Measurements from ENCODE around the gene ARRB1. TPM values are rescaled to one million over a fixed set of nuclear protein-coding genes. Genes with fewer than 3 reads are reported as not detected.
"Not testable (repeated sequence)": the region's sequence is repeated elsewhere in the genome, so short reads cannot be mapped to it uniquely, and the experiment has no call there.

ARRB1 gene
- total and polyA plus RNA-seq, 2 experiments from 2014 or later: 4.5 to 10.7 TPM

DNA sequence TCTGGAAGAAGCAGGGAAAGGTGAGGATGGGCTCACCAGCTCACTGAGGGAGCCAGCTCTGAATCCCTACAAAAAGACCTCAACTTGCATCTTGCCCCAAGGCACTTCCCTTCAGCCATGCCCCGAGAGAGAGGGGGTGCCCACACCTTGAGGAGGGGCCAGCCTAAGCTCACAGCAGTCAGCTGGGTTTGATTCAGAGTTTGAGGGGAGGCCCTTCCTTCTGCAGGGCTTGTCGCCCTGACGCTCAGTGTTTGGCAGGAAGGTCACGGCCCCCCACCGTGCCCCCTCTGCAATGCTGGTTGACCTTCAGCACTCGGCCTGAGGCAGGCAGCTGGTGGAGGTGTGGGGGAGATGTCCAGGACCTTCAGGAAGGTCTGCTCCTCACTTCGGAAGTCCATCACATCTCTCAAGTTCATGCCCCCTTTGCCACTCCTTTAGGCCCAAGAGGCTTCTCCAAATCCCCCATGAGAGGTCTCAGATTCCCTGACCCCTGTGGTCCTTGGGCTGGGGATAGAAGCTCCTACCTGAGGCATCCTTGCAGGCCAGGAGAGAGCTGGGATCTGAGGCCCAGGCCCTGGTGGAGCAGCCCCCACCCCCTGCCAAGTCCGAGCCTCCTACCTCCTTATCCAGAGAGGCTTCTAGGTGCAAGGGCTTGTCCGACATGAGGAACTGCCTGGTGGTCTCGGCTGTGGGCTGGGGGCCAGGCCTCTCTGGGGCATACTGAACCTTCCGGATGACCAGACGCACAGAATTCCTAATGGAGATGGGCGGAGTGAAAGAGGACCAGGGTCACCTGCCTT is 73.3 kb downstream of the ARRB1 start:
- no peak for DNase-seq (ENCODE audit: low read depth in 1 of 2, low spot score in 1 of 2)
- Histone ChIP-seq H3K4me3 (no peak overlapping the region), H3K27me3 (no peaks in the 10 kb centered on the region), H3K9me3 (ENCODE audit: low read depth) (no peaks in the 10 kb centered on the region), H3K27ac (no peak overlapping the region), H3K36me3 (no peaks in the 10 kb centered on the region), H3K4me1 (ENCODE audit: low read depth) (no peaks in the 10 kb centered on the region)
- no peak for TF ChIP-seq CTCF (IDR thresholded peaks at IDR 0.05; ENCODE audit: low read depth, low read length)

DNA sequence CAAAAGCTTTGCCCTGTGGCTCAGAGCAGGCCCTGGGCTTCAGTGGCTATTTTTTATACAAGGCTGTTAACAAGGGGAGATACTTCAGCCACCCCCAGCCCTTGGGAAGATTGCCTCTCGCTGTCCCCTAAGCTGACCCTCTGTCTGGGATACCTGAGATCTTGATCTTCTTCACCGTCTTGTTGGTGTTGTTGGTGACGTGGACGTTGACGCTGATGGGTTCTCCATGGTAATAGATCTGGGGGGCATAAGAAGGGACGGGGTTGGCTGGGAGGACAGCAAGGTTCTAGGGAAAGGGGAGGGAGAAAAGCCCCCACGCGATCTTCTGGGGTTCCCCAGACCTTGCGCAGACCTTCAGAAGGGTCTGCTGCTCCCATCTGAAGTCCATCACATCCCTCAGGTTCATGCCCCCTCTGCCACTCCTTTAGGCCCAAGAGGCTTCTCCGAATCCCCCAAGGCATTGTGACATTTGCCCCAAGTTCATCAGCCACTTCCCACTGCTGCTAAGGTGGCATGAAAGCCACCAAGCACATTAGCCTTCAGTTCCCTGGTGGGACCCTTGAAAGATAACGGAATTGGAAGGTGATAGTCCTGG is 74.2 kb downstream of the ARRB1 start:
- no peak for TF ChIP-seq CTCF (IDR thresholded peaks at IDR 0.05; ENCODE audit: low read depth, low read length)
- Histone ChIP-seq H3K9me3 (ENCODE audit: low read depth) (no peaks in the 10 kb centered on the region), H3K27ac (no peak overlapping the region), H3K36me3 (no peaks in the 10 kb centered on the region), H3K27me3 (no peaks in the 10 kb centered on the region), H3K4me1 (ENCODE audit: low read depth) (no peaks in the 10 kb centered on the region), H3K4me3 (no peak overlapping the region)
- no peak for DNase-seq (ENCODE audit: low read depth in 1 of 2, low spot score in 1 of 2)

DNA sequence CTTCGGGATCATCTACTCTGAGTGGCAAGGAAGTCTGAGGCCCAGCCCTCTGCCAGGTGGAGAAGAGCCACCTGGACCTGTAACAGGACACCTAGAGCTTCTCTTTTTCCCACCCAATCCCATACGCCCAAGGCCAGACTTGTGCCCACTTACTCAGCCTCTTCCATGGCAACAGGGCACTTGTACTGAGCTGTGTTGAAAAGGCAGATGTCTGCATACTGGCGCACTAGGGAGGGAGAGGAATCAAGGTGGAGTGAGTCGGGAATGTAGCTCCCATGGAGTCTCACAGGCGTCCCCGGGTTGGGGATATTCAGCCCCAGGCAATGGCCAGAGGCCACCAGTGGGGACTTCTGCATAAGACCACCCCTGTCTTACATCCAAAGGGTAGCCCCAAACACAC is 74.8 kb downstream of the ARRB1 start:
- no peak overlapping the region for H3K27ac ChIP-seq
- H3K4me3 ChIP-seq: no peak overlapping the region
- DNase-seq (ENCODE audit: low read depth in 1 of 2, low spot score in 1 of 2): no peak
- no peak for TF ChIP-seq CTCF (IDR thresholded peaks at IDR 0.05; ENCODE audit: low read depth, low read length)
- H3K27me3 ChIP-seq: no peaks in the 10 kb centered on the region
- no peaks in the 10 kb centered on the region for H3K36me3 ChIP-seq
- H3K9me3 ChIP-seq (ENCODE audit: low read depth): no peaks in the 10 kb centered on the region
- H3K4me1 ChIP-seq (ENCODE audit: low read depth): no peaks in the 10 kb centered on the region

DNA sequence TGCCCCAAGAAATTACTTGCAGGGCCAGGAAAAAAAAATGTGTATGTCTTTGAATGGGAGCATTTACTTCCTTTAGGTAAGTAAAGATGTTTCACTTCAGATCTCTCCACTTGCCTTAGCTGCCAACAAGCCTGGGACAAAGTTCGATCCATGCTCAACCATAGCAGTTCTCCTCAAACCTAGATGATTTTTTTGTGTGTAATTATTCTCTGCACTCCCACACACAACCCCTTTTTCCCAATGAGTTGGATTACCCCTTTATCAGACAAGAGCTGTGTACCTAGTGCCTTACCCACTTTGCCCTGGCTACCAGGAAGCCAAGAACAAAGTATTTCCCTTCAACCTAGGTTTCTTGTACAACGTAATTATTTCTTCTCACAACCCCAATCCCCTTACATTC is 75.3 kb downstream of the ARRB1 start:
- DNase-seq (ENCODE audit: low read depth in 1 of 2, low spot score in 1 of 2): no peak
- H3K9me3 ChIP-seq (ENCODE audit: low read depth): no peaks in the 10 kb centered on the region
- H3K27me3 ChIP-seq: no peaks in the 10 kb centered on the region
- H3K4me3 ChIP-seq: no peak overlapping the region
- no peaks in the 10 kb centered on the region for H3K36me3 ChIP-seq
- H3K27ac ChIP-seq: no peak overlapping the region
- no peak for TF ChIP-seq CTCF (IDR thresholded peaks at IDR 0.05; ENCODE audit: low read depth, low read length)
- no peaks in the 10 kb centered on the region for H3K4me1 ChIP-seq (ENCODE audit: low read depth)

GRCh38 chr11:75275581-75275980 is 75.9 kb downstream of the ARRB1 start:
- no peak for DNase-seq (ENCODE audit: low read depth in 1 of 2, low spot score in 1 of 2)
- no peak overlapping the region for H3K4me3 ChIP-seq
- no peaks in the 10 kb centered on the region for H3K9me3 ChIP-seq (ENCODE audit: low read depth)
- no peaks in the 10 kb centered on the region for H3K27me3 ChIP-seq
- TF ChIP-seq CTCF (IDR thresholded peaks at IDR 0.05; ENCODE audit: low read depth, low read length): no peak
- no peaks in the 10 kb centered on the region for H3K36me3 ChIP-seq
- H3K27ac ChIP-seq: no peak overlapping the region
- H3K4me1 ChIP-seq (ENCODE audit: low read depth): no peaks in the 10 kb centered on the region

- not testable (repeated sequence) for H3K36me3 ChIP-seq; H3K9me3 ChIP-seq (ENCODE audit: low read depth); H3K27me3 ChIP-seq; H3K27ac ChIP-seq; H3K4me3 ChIP-seq; H3K4me1 ChIP-seq (ENCODE audit: low read depth); DNase-seq (ENCODE audit: low read depth in 1 of 2, low spot score in 1 of 2)
Measured at GRCh38 chr11:75274716-75275115, 76.7 kb downstream of the ARRB1 start.

All from cardiac muscle cell (in vitro differentiated cells and primary cell).